Mesenchymal stem cell (in vitro differentiated cells and primary cell): Measurements from ENCODE around the gene GPR15LG.

ENCODE experiments used
- DNase-seq: peaks from one replicate; pipeline ENCODE4 v3.0.0-alpha.2; 2013
- H2AFZ ChIP-seq: one replicate; pipeline ENCODE4 v1.6.1; 2013; ENCODE audit warnings: low read depth, mild to moderate bottlenecking, control low read depth, inconsistent platforms, low read length, moderate library complexity
- H2AK5ac ChIP-seq: 2 replicates; pipeline ENCODE4 v1.6.1; 2013; ENCODE audit warnings: low read length, moderate library complexity, mild to moderate bottlenecking, inconsistent platforms; ENCODE audit not compliant: severe bottlenecking
- H2BK120ac ChIP-seq: one replicate; pipeline ENCODE4 v1.6.1; 2013; ENCODE audit warnings: low read depth, mild to moderate bottlenecking, inconsistent platforms, low read length, moderate library complexity
- H2BK12ac ChIP-seq, 2 experiments: one replicate each; pipeline ENCODE4 v1.6.1; 2013; ENCODE audit warnings: inconsistent platforms in 2 of 2, low read length in 2 of 2, mild to moderate bottlenecking in 2 of 2, moderate library complexity in 2 of 2, control low read depth in 1 of 2
- H2BK15ac ChIP-seq: one replicate; pipeline ENCODE4 v1.6.1; 2013; ENCODE audit warnings: mild to moderate bottlenecking, low read depth, inconsistent platforms; ENCODE audit not compliant: poor library complexity, severe bottlenecking
- H2BK5ac ChIP-seq: 2 replicates; pipeline ENCODE4 v1.6.1; 2013; ENCODE audit warnings: low read depth, mild to moderate bottlenecking, low read length, control low read depth, inconsistent platforms; ENCODE audit not compliant: poor library complexity, severe bottlenecking
- H3K14ac ChIP-seq, 2 experiments: one replicate each; pipeline ENCODE4 v1.6.1; 2013; ENCODE audit warnings: inconsistent platforms in 2 of 2, low read length in 2 of 2, control low read depth in 1 of 2, mild to moderate bottlenecking in 1 of 2, moderate library complexity in 1 of 2
- H3K18ac ChIP-seq, 2 experiments: one replicate each; pipeline ENCODE4 v1.6.1; 2013; ENCODE audit warnings: inconsistent platforms in 2 of 2, low read length in 2 of 2, control low read depth in 1 of 2, low read depth in 1 of 2, mild to moderate bottlenecking in 1 of 2
- H3K23ac ChIP-seq, 2 experiments: one replicate each; pipeline ENCODE4 v1.6.1; 2013; ENCODE audit warnings: inconsistent platforms in 2 of 2, low read length in 2 of 2, mild to moderate bottlenecking in 2 of 2, moderate library complexity in 2 of 2, control low read depth in 1 of 2
- H3K27ac ChIP-seq: 2 replicates; pipeline ENCODE4 v1.5.1; 2013; ENCODE audit warnings: mild to moderate bottlenecking, moderate library complexity, low read length, control low read depth, inconsistent platforms; ENCODE audit not compliant: poor library complexity, severe bottlenecking
- H3K27me3 ChIP-seq, 2 experiments: 2 replicates each; pipeline versions ENCODE4 v1.6.1 to v1.7.0; 2013; ENCODE audit warnings: low read length in 2 of 2, mild to moderate bottlenecking in 2 of 2, moderate library complexity in 2 of 2, control low read depth in 1 of 2, inconsistent platforms in 1 of 2; ENCODE audit not compliant: control insufficient read depth in 1 of 2, insufficient read depth in 1 of 2
- H3K36me3 ChIP-seq, 2 experiments: 2 replicates each; pipeline versions ENCODE4 v1.6.1 to v1.7.0; 2013; ENCODE audit warnings: low read length in 2 of 2, control low read depth in 1 of 2, inconsistent platforms in 1 of 2, low read depth in 1 of 2, mild to moderate bottlenecking in 1 of 2; ENCODE audit not compliant: insufficient read depth in 2 of 2, control insufficient read depth in 1 of 2
- H3K4ac ChIP-seq, 2 experiments: one replicate each; pipeline ENCODE4 v1.6.1; 2013; ENCODE audit warnings: inconsistent platforms in 2 of 2, low read length in 2 of 2, mild to moderate bottlenecking in 2 of 2, moderate library complexity in 2 of 2, control low read depth in 1 of 2, low read depth in 1 of 2
- H3K4me1 ChIP-seq: 2 replicates; pipeline ENCODE4 v1.6.1; 2013; ENCODE audit warnings: low read depth, low read length, control low read depth; ENCODE audit not compliant: control insufficient read depth, insufficient read depth
- H3K4me2 ChIP-seq: 2 replicates; pipeline ENCODE4 v1.6.1; 2013; ENCODE audit warnings: low read length, mild to moderate bottlenecking, inconsistent platforms; ENCODE audit not compliant: poor library complexity, severe bottlenecking
- H3K4me3 ChIP-seq, 2 experiments: 2 replicates each; pipeline versions ENCODE4 v1.5.1 to v1.7.0; 2013; ENCODE audit warnings: low read length in 2 of 2, mild to moderate bottlenecking in 2 of 2, control low read depth in 1 of 2, low read depth in 1 of 2; ENCODE audit not compliant: insufficient read depth in 1 of 2
- H3K79me1 ChIP-seq: replicated peaks from 2 replicates; pipeline ENCODE4 v1.6.1; 2013; ENCODE audit warnings: mild to moderate bottlenecking, control low read depth, low read length, inconsistent platforms; ENCODE audit not compliant: poor library complexity, severe bottlenecking
- H3K9ac ChIP-seq: 2 replicates; pipeline ENCODE4 v1.7.0; 2013; ENCODE audit warnings: mild to moderate bottlenecking, low read length, moderate library complexity
- H3K9me3 ChIP-seq: 2 replicates; pipeline ENCODE4 v1.7.0; 2013; ENCODE audit warnings: mild to moderate bottlenecking, low read length; ENCODE audit not compliant: control insufficient read depth
- H4K8ac ChIP-seq: one replicate; pipeline ENCODE4 v1.6.1; 2013; ENCODE audit warnings: inconsistent platforms, mild to moderate bottlenecking, low read length, moderate library complexity
- H4K91ac ChIP-seq: one replicate; pipeline ENCODE4 v1.6.1; 2013; ENCODE audit warnings: mild to moderate bottlenecking, low read length, inconsistent platforms
- WGBS: methylation state at CpG from one replicate; pipeline ENCODE4 v1.1.7; 2013; ENCODE audit warnings: mixed read lengths; 5-methylcytosine and 5-hydroxymethylcytosine counted together

GPR15LG gene

DNA sequence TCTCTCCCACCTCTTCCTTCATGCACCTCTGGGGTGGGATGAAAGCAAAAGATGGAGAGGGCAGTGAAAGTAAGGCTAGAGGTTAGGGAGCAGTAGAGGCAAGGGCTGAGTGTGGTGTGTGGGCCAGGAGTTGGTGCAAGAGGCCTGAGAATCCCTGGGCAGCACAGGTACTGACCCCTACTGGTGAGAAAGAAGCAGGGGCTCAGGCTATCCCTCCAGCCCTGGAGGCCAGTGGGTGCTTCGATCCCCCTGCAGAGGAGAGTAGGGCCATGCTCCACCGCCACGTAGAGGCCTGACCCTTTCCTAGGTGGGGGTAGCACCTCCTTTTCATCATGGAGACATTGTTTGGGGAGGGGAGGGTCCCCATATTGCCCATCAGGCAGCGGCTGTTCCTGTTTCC lies 30.5 kb downstream of the GPR15LG start:
- Histone ChIP-seq H3K18ac (no peak overlapping the region), H2BK5ac (no peak overlapping the region), H2AK5ac (no peak overlapping the region), H3K36me3 (no peaks in the 10 kb centered on the region), H3K14ac (no peak overlapping the region), H3K4me1 (no peaks in the 10 kb centered on the region), H2BK12ac (no peak overlapping the region), H3K4me3 (no peak overlapping the region), H3K79me1 (no peaks in the 10 kb centered on the region), H3K9ac (no peak overlapping the region), H3K23ac (no peak overlapping the region), H2BK120ac (no peak overlapping the region), H3K27me3 (peaks cover 0 to 52% of the 10 kb centered on the region in 2 experiments), H3K9me3 (no peaks in the 10 kb centered on the region), H2BK15ac (no peak overlapping the region), H2AFZ (no peak overlapping the region), H3K4ac (no peak overlapping the region), H4K91ac (no peak overlapping the region), H4K8ac (no peak overlapping the region), H3K4me2 (no peak overlapping the region), H3K27ac (no peak overlapping the region)
- WGBS, result 75% methylated on average over 4 of the region's 4 CpGs
- DNase-seq, result no peak

GRCh38 chr10:84204610-84205009 lies 31.0 kb downstream of the GPR15LG start:
- Histone ChIP-seq H2BK120ac (no peak overlapping the region), H3K18ac (no peak overlapping the region), H4K91ac (no peak overlapping the region), H3K4ac (no peak overlapping the region), H3K27ac (no peak overlapping the region), H3K9me3 (no peaks in the 10 kb centered on the region), H2BK15ac (no peak overlapping the region), H2AFZ (no peak overlapping the region), H2BK12ac (no peak overlapping the region), H3K4me3 (no peak overlapping the region), H3K36me3 (no peaks in the 10 kb centered on the region), H3K79me1 (no peaks in the 10 kb centered on the region), H3K4me2 (no peak overlapping the region), H2BK5ac (no peak overlapping the region), H3K4me1 (no peaks in the 10 kb centered on the region), H4K8ac (no peak overlapping the region), H3K9ac (no peak overlapping the region), H3K27me3 (peaks cover 0 to 48% of the 10 kb centered on the region in 2 experiments), H3K14ac (no peak overlapping the region), H2AK5ac (no peak overlapping the region), H3K23ac (no peak overlapping the region)
- WGBS, result 88% methylated on average over 4 of the region's 4 CpGs
- no peak for DNase-seq

- no peak overlapping the region for H3K4me2 ChIP-seq
- no peak overlapping the region for H3K27ac ChIP-seq
- peak; percentile 44 for DNase-seq
- H3K4ac ChIP-seq, result no peak overlapping the region
- no peaks in the 10 kb centered on the region for H3K79me1 ChIP-seq
- H2AFZ ChIP-seq, result no peak overlapping the region
- no peak overlapping the region for H4K91ac ChIP-seq
- no peak overlapping the region for H2BK120ac ChIP-seq
- no peaks in the 10 kb centered on the region for H3K9me3 ChIP-seq
- no peak overlapping the region for H2BK15ac ChIP-seq
- WGBS, result 37% methylated on average over 7 of the region's 8 CpGs
- no peak overlapping the region for H3K18ac ChIP-seq
- H3K27me3 ChIP-seq, result peaks cover 0 to 44% of the 10 kb centered on the region in 2 experiments
- H2BK5ac ChIP-seq, result no peak overlapping the region
- no peak overlapping the region for H3K14ac ChIP-seq
- no peak overlapping the region for H2BK12ac ChIP-seq
- H3K36me3 ChIP-seq, result no peaks in the 10 kb centered on the region
- no peak overlapping the region for H4K8ac ChIP-seq
- no peak overlapping the region for H3K9ac ChIP-seq
- no peak overlapping the region for H3K4me3 ChIP-seq
- H3K4me1 ChIP-seq, result no peaks in the 10 kb centered on the region
- H2AK5ac ChIP-seq, result no peak overlapping the region
- no peak overlapping the region for H3K23ac ChIP-seq
Measured at GRCh38 chr10:84205049-84205852, 31.6 kb downstream of the GPR15LG start.

GRCh38 chr10:84205853-84206525 lies 32.4 kb downstream of the GPR15LG start:
- WGBS, result 59% methylated on average over 6 of the region's 6 CpGs
- Histone ChIP-seq H3K4me2 (no peak overlapping the region), H4K8ac (no peak overlapping the region), H2BK120ac (no peak overlapping the region), H3K9ac (no peak overlapping the region), H2AK5ac (no peak overlapping the region), H3K9me3 (no peaks in the 10 kb centered on the region), H3K27ac (no peak overlapping the region), H3K4ac (no peak overlapping the region), H3K79me1 (no peaks in the 10 kb centered on the region), H2AFZ (no peak overlapping the region), H4K91ac (no peak overlapping the region), H2BK5ac (no peak overlapping the region), H3K4me1 (no peaks in the 10 kb centered on the region), H2BK15ac (no peak overlapping the region), H3K27me3 (peaks cover 0 to 41% of the 10 kb centered on the region in 2 experiments), H2BK12ac (no peak overlapping the region), H3K18ac (no peak overlapping the region), H3K36me3 (no peaks in the 10 kb centered on the region), H3K4me3 (no peak overlapping the region), H3K23ac (no peak overlapping the region), H3K14ac (no peak overlapping the region)
- no peak for DNase-seq
